ENCODE data around the gene PACSIN1.

DNA sequence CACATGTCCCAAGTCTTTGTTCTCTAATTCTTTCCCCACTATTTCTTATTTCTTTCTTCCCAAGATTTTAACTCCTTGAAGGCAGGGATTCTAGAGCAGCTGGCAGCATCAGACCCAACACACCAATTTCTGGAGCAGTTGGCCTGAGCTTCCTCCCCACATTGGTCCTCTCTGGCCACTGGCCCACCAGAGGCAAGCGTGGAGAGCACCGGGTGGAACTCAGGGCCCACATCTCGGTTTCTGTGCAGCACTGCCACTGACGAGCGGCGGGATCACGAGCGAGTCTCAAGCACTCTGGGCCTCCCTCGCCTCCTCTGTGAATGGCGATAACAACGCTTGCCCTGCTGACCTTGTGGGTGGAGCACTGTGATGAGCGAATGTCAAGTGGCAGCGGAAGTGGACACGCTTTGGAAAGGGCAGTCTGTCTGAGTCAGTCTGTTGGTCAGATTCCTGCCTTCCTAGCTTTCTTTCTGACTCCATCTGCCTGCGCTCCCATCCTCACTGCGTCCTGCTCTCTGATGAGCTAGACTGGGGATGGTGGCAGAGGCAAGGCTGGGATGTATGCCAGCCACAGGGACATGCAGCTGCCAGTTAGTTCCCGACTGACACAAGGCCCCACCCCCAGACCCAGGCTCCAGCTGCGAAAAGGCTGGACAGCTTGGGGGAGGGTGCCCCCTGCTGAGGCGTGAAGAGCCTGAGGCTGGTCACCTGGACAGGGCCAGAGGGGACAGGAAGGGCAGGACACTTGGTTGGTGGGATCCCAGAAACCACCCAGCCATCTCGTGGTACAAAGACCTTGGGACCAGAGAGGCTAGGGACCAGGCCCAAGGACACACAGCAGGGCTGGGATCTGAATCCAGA is 94.7 kb downstream of the PACSIN1 start:
- TF ChIP-seq L3MBTL2 (conservative IDR thresholded peaks at IDR 0.05) (no peak), ELF4 (IDR thresholded peaks at IDR 0.05) (no peak), FOXM1 (IDR thresholded peaks at IDR 0.05; ENCODE audit: borderline replicate concordance) (no peak), FOXA1 (IDR thresholded peaks at IDR 0.05) (no peak)
